Heart right ventricle (tissue), 16 donors: ENCODE results near the gene ASB6. TPM values are rescaled to one million over a fixed set of nuclear protein-coding genes. Genes with fewer than 3 reads are reported as not detected.
A peak's percentile ranks its signal among the peaks of the same experiment; 100 is the strongest.
"Not testable (repeated sequence)": the region's sequence is repeated elsewhere in the genome, so short reads cannot be mapped to it uniquely, and the experiment has no call there.

Experiments used
- ATAC-seq, 8 donors: fragments of 200-7000 bp; cut with Tn5 transposase; one replicate each; pipeline ENCODE4 v1.9.1; 2020; ENCODE audit warnings: mild to moderate bottlenecking in 8 of 8, moderate library complexity in 8 of 8, moderate number of reproducible peaks in 1 of 8
- DNase-seq, 2 donors: peaks; one replicate each; pipeline ENCODE4 v3.0.0-alpha.2; 2020
- H3K27ac ChIP-seq, 10 donors: fragments of 200-600 bp; sonication (generic) in 2 of 10; one replicate each; pipeline versions ENCODE4 v1.5.0 to v1.8.0; 2020 to 2022; ENCODE audit warnings: mild to moderate bottlenecking in 3 of 10
- H3K27me3 ChIP-seq, 7 donors: fragments of 200-600 bp; one replicate each; pipeline ENCODE4 v1.8.0; 2021 to 2022; ENCODE audit warnings: mild to moderate bottlenecking in 2 of 7
- H3K36me3 ChIP-seq, 9 donors: fragments of 200-600 bp; sonication (generic) in 1 of 9; one replicate each; pipeline versions ENCODE4 v1.5.0 to v1.8.0; 2020 to 2022; ENCODE audit warnings: mild to moderate bottlenecking in 2 of 9
- H3K4me1 ChIP-seq, 9 donors: fragments of 200-600 bp; sonication (generic) in 1 of 9; one replicate each; pipeline versions ENCODE4 v1.5.0 to v1.8.0; 2020 to 2022; ENCODE audit warnings: mild to moderate bottlenecking in 4 of 9
- H3K4me3 ChIP-seq, 10 donors: fragments of 200-600 bp; sonication (generic) in 2 of 10; one replicate each; pipeline versions ENCODE4 v1.5.0 to v1.8.0; 2020 to 2022; ENCODE audit warnings: mild to moderate bottlenecking in 7 of 10, moderate library complexity in 2 of 10
- H3K9me3 ChIP-seq, 11 donors: fragments of 200-600 bp in 10 of 11; sonication (generic) in 2 of 11; one replicate each; pipeline versions ENCODE4 v1.5.0 to v1.8.0; 2013 to 2022; ENCODE audit warnings: mild to moderate bottlenecking in 2 of 11, control low read depth in 1 of 11, moderate library complexity in 1 of 11
- CTCF ChIP-seq, 9 donors: fragments of 200-600 bp; sonication (generic) in 2 of 9; IDR thresholded peaks; one replicate each; pipeline versions ENCODE4 v1.5.0 to v1.8.0; 2021 to 2022; ENCODE audit warnings: antibody characterized with exemption in 9 of 9, mild to moderate bottlenecking in 5 of 9, moderate library complexity in 1 of 9
- WGBS, 2 donors: extraction: QIAGEN DNeasy Blood & Tissue Kit; methylation state at CpG; one replicate each; pipeline ENCODE4 v1.1.7; 2013; ENCODE audit warnings: inconsistent platforms in 1 of 2; 5-methylcytosine and 5-hydroxymethylcytosine counted together
- intact Hi-C, 10 donors: fragments of 100-400 bp; cut with DNase I; formaldehyde crosslinking; loops; one replicate each; pipeline versions ENCODE4 v1.11.1 to v1.14.2; 2022
- polyA plus RNA-seq, 2 donors: library from polyadenylated mRNA; stranded (reverse); fragments of 200-250 nt; gene quantifications; one replicate each; pipeline ENCODE4 v1.2.3, GENCODE V29; 2013
- total RNA-seq, 10 donors: library from RNA; stranded (reverse); fragmentation: NEBNext Ultra II Directional in 3 of 10; extraction: Animal tissue kit (Norgen Biotek cat#: 25700) in 3 of 10; gene quantifications; one replicate each; pipeline versions ENCODE4 v1.2.1 to v1.2.4, GENCODE V29; 2021 to 2023
- donor health status: Arrhythmogenic right ventricular cardiomyopathy.
- donor health status: ischemic (EF 13 %, LVEDD 7.1; RV severe dilation, severe dysfunction).
- donor health status: healthy with polysubstance abuse.
- donor health status: DM: no; HTN: yes; CAD: no.
- donor health status: DM: no; HTN: no; CAD: no.
- donor health status: ischemic (EF 25% LVEDD 6.9; RV normal size, moderate dysfunction).
- donor health status: ischemic (EF 25% LVEDD 5.7; RV mildly dilated, moderate dysfunction).
- donor health status: healthy.
- donor health status: DM: yes; HTN: yes; CAD: no.
- donor health status: Ischemic cardiomyopathy.
- donor health status: ischemic (EF 35%, LVEDD 5.7; RV mildly dilated, moderate dysfunction).
- donor health status: nonischemic (EF 11% LVEDD 7.7; RV severe dilation, severe dysfunction).
- donor health status: DM: yes; HTN: yes; CAD: no.
- donor health status: PGD.
- donor health status: ischemic (EF 29% LVEDD 5.4; RV normal size, mild dysfunction).
- donor health status: nonischemic (EF 23%, LVEDD 6.1; RV moderate dilation, normal function).

The ASB6 gene
- total and polyA plus RNA-seq, 12 donors = 6.2 to 11.8 (median 9.4) TPM

- ATAC-seq (no peak), DNase-seq (no peak)
- H3K36me3 ChIP-seq = no peaks in the 10 kb centered on the region
- WGBS, 2 donors = 34 to 36% methylated on average over 13 of the region's 13 CpGs
- H3K27me3 ChIP-seq = peaks cover 5 to 61% (median 44%) of the 10 kb centered on the region in 7 donors
- no peaks in the 10 kb centered on the region for H3K9me3 ChIP-seq
- H3K4me3 ChIP-seq = peak overlapping the region in 6 of 10 donors; percentile 29 to 50 (median 40)
- H3K27ac ChIP-seq = no peak overlapping the region
- H3K4me1 ChIP-seq = peaks cover 0 to 17% (median 5%) of the 10 kb centered on the region in 9 donors
- TF ChIP-seq CTCF (IDR thresholded peaks at IDR 0.05) = no peak
- intact Hi-C loops = no loop called here
These were observed 24.6 kb upstream of the ASB6 start for GRCh38 chr9:129666575-129666974.

- intact Hi-C loops = no loop called here
- Histone ChIP-seq H3K27ac (no peak overlapping the region), H3K4me3 (peak overlapping the region in 9 of 10 donors; percentile 22 to 57 (median 48)), H3K4me1 (peaks cover 0 to 17% (median 5%) of the 10 kb centered on the region in 9 donors), H3K9me3 (no peaks in the 10 kb centered on the region), H3K36me3 (no peaks in the 10 kb centered on the region), H3K27me3 (peaks cover 5 to 61% (median 44%) of the 10 kb centered on the region in 7 donors)
- no peak for DNase-seq
- 4 to 5% methylated on average over 45 to 88 of the region's 88 CpGs for WGBS, 2 donors
- peak in 1 of 8 donors; percentile 13 for ATAC-seq
- TF ChIP-seq CTCF (IDR thresholded peaks at IDR 0.05) = no peak
These were observed 24.0 kb upstream of the ASB6 start for GRCh38 chr9:129665814-129666520.

GRCh38 chr9:129665389-129665775 is 23.4 kb upstream of the ASB6 start, which contains the start of gene PRRX2:
Gene PRRX2 (plus strand): TSS chr9:129665647. CDS start chr9:129665868, 221 bp downstream.
- ATAC-seq (peak in 7 of 8 donors; percentile 46 to 74 (median 54)), DNase-seq (peak in 1 of 2 donors; percentile 44)
- Histone ChIP-seq H3K4me1 (peaks cover 0 to 17% (median 5%) of the 10 kb centered on the region in 9 donors), H3K27ac (peak within 1 kb of the TSS in 2 of 10 donors; percentile 22 to 31), H3K4me3 (peak within 1 kb of the TSS; percentile 14 to 57 (median 46)), H3K27me3 (peaks cover 5 to 61% (median 45%) of the 10 kb centered on the region in 7 donors), H3K9me3 (no peaks in the 10 kb centered on the region), H3K36me3 (no peaks in the 10 kb centered on the region)
- intact Hi-C loops = no loop called here
- WGBS, 2 donors = 0% methylated on average over 11 to 37 of the region's 37 CpGs
- TF ChIP-seq CTCF (IDR thresholded peaks at IDR 0.05) = no peak

- 5% methylated on average over 35 to 36 of the region's 36 CpGs for WGBS, 2 donors
These were observed 22.9 kb upstream of the ASB6 start for GRCh38 chr9:129664746-129665388.

GRCh38 chr9:129662239-129662638 is 20.3 kb upstream of the ASB6 start:
- Histone ChIP-seq H3K27me3 (peaks cover 5 to 40% (median 35%) of the 10 kb centered on the region in 7 donors), H3K4me1 (peaks cover 0 to 17% (median 5%) of the 10 kb centered on the region in 9 donors)
- H3K36me3 ChIP-seq, H3K9me3 ChIP-seq, intact Hi-C loops, ATAC-seq, H3K4me3 ChIP-seq, H3K27ac ChIP-seq, DNase-seq: not testable (repeated sequence)
- WGBS, 2 donors = 62 to 77% methylated on average over 3 of the region's 3 CpGs

More at GRCh38 chr9:129664746-129665388, 22.9 kb upstream of the ASB6 start:
- H3K36me3 ChIP-seq = no peaks in the 10 kb centered on the region
- H3K4me1 ChIP-seq = peaks cover 0 to 17% (median 5%) of the 10 kb centered on the region in 9 donors
- DNase-seq (no peak), ATAC-seq (peak in 7 of 8 donors; percentile 23 to 66 (median 41))
- intact Hi-C loops = no loop called here
- peaks cover 5 to 61% (median 46%) of the 10 kb centered on the region in 7 donors for H3K27me3 ChIP-seq
- peak overlapping the region; percentile 14 to 57 (median 46) for H3K4me3 ChIP-seq
- TF ChIP-seq CTCF (IDR thresholded peaks at IDR 0.05) = no peak
- H3K27ac ChIP-seq = peak overlapping the region in 2 of 10 donors; percentile 22 to 31
- no peaks in the 10 kb centered on the region for H3K9me3 ChIP-seq
